ENCODE results near the gene CDH22.

CDH22 gene

DNA sequence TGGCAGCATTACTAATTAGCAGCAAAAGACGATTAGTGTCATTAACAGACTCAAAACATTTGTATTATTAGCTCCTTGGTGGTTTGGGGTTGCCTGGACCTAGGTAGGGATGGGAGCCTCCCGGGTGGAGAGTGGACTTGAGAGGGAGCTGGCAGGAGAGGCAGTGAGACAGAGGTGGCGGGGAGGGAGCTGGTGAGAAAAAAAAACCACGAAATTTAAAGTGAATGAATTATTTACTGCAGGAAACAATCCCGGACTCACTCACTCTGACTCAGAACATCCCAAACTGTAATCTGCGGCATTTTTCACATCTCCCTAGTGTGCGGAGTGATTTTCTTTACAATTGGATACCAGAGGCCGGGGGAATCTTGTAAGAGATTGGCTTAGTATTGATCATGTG lies 14.3 kb upstream of the CDH22 start:
- no peak for ATAC-seq

DNA sequence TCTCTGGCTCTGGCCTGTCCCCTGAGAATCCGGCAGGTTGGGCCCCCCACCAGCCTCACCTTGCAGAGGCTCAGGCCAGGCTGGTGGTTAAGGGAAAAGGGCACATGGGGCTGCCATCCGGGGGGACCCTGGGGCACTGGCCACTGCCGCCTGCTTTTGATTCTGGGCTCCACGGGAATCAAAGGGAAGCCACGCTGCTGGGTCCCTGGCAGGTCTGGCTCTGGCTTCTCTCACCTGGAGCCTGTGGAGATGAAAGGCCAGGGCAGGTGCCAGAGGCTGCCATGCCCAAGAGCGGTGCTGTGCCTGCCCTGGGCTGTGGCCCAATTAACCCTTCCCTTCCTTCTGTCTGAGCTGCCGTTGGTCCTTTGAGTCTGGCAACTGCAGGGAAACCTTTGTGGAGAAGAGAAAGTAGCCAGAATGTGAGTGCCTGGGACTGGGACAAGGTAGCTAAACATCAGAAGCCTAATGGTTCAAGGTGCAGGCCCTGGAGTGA lies 9.4 kb upstream of the CDH22 start:
- ATAC-seq, result no peak

DNA sequence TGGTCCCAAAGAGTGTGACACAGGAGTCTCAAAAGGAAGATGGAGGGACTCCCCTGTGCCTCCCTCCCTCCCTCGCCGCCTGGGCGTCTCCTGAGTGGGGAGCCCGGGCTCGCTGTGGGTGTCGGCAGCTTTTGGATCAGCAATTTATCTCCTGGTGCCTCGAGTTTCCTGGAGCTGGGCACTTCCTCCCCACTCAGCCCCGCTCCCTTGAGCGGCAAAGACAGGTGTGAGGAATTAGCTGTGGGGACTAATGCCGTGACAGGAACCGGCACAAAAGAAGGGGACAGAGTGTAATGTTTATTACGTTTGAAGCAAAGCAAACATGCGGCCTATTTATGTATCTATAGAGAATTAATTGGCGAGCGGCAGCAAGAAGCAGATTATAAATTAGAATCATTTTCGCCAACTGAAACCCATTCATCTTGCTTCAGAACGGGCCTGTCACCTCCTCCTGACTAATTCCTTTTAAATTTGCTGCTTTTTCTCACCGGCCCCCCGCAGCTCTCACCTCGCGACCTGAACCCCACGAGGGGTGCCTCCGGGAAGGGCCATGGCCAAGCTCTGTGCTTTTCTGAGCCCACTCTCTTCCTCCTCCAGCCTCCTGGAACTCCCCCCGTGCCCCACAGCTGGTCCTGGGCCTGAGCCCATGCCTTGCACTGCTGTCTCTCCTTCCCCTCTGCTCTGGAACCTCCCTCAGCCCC lies 8.8 kb upstream of the CDH22 start:
- ATAC-seq, result no peak

DNA sequence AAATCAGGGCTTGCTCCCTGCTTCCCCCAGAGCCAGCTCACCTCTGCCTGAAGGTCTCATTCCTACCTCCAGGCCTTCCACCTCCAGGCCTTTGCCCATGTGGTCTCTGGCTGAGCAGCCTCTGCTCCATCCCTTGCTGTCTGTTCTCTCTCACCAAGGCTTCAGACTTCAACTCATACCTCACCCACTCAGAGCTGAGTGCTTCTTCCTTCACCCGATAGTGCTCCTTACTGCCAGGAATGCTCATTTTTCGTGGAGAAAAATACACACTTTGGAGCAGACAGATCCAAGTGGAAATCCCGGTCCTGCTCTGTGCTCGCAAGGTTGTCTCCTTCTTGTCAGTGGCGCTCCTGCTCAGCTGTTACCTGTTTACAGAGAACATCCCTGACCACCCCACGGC lies 7.0 kb upstream of the CDH22 start:
- no peak for ATAC-seq

DNA sequence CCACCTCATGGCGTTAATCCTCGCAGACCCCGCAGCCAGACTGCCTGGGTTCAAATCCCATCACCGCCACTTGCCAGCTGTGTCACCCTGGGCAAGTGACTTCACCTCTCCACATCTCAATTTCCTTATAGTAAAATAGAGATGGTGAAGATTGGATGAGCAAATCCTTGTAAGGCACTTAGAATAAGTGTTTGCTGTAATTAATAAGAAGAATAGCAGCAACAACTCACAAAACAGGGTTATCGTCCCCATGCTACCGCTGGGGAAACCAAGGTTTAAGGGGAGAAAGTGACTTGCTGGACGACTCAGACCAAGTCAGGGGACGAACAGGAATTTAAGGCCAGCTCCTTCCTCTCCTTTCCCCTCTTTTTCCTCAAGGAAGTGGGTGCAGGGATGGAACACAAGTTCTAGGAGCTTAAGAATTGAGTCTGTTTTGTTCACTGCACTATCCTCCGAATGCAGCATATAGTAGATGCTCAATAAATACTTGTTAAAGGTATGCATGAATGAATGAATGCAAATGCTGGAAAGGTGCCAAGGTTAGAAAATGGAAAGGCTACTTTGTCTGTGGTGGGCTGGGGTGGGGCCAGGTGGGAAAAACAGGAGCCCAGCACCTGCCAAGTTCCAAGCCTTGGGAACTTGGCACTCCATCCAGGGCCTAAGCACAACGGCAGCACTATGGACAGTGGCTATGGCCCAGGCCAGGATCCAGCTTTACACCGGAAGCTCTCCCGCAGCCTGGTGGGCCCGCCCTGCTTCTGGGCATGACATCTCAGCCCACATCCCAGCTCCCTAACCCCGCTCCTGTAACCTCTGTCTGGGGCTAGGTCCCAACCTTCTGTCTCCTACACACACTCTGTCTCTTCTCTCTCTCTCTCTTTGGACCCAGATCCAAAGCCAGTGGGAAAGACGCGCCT lies 4.9 kb upstream of the CDH22 start:
- no peak for ATAC-seq

DNA sequence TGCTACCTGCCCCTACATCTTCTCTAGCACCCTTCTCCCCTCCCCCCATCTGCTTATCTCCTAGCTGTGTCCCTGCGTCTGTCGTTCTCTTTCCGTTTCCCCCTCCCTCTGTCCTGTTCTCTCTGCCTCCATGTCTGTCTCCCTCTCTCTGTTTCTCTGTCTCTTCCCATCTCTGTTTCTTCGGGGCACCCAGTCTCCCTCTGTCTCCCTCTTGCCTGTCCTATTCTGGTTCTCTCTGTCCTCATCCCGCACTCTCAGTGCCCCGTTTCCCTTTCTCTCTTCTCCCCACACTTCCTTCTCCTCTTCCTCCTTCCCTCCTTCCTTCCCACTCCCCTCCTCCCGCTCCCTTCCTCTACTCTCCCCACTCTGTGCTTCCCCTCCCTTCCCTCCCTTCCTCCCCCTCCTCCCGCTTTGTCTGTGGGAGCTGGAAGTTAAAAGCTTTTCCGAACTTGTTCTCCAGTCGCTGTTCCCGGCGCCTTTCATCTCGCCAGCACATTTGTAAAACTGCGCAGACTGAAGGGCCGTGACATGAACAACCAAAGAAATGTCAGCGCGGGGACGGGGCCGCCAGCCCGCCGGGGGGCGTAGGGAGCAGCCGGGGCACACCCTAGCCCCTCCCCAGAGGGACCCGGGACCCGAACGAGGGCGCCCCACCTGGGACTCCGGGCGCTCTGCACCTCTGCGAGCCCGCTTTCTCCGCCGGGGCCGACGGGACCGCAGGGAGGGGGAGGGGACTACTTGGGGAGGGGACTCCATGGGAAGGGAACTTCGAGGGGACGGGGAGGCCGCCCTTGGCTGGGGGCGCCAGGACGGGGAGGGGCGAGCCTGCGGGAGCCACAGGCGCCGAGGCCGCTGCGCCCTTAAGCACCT lies 4.0 kb upstream of the CDH22 start:
- ATAC-seq, result no peak

DNA sequence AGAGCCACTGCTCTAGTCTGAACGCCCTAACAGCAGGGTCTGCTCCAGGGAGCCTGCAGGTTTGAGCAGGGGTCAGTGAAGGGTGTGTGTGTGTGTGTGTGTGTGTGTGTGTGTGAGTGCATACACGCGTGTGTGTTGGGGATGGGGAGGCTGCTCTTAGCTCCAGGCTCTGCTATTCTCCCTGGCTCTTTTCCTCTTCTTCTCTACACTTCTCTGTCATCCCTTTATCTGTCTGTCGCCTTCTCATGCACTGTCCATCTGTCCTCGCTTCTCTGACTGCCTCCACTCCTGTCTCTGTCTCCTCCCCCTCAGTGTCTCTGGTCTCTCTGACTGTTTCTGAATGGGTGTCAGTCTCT lies 3.4 kb upstream of the CDH22 start:
- ATAC-seq, result no peak

DNA sequence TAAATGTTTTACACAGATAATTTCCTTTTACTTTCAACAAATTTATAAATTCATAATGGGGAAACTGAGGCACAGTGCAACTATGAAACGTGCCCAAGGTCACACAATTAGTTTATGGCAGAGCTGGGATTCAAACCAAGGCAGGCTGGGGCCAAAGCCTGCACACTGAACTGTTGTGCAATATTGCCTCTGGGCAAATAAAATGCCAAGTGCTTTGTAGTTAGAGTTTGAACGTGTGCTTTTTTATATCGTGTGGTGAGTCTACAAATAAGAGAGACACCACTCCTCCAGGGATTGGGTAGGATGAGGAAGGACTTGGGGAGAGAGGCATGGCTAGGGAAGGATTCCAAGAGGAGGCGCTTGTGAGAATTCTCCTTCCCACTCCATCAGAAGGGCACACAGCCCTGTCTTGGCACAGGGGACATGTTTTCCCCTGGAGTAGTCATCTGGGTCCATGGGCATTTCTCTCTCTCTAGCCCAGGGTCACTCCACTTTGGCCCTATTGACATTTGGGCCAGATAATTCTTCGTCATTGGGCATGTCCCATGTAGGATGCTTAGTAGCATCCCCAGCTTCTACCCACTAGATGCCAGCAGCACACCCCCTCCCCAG lies 2.8 kb upstream of the CDH22 start:
- no peak for ATAC-seq

DNA sequence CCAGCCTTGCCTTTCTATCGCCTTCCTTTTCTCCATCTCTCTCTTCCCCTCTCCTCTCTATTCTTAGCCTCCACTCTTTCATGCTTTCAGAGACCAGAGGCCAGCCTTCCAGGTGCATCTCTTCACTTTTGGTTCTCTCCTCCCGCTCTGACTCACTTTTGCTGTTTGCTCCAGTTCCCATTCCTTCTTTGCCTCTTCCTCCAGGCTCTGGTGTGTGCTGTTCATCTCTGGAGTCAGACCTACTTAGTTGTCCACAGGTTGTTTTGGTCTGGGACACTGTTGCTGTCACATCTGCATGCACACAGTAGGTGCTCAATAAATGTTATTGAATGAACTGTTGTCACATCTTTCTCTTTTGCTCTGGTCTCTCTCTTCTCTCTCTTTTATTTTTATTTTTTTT lies 1.6 kb upstream of the CDH22 start:
- no peak for ATAC-seq

DNA sequence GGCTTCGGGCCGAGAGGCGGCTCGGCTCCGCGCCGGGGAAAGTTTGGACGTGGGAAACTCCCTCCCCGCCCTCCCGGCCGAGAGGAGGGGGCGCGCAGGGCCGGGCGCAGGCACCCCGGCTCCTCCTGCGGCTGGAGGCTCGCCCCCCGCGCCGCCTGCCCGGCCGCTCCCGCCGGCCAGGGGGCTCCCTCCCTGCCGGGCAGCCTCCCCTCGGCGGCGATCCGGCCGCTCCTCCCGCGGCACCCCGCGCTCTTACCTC lies 370 bp downstream of the CDH22 start:
- ATAC-seq, result no peak

DNA sequence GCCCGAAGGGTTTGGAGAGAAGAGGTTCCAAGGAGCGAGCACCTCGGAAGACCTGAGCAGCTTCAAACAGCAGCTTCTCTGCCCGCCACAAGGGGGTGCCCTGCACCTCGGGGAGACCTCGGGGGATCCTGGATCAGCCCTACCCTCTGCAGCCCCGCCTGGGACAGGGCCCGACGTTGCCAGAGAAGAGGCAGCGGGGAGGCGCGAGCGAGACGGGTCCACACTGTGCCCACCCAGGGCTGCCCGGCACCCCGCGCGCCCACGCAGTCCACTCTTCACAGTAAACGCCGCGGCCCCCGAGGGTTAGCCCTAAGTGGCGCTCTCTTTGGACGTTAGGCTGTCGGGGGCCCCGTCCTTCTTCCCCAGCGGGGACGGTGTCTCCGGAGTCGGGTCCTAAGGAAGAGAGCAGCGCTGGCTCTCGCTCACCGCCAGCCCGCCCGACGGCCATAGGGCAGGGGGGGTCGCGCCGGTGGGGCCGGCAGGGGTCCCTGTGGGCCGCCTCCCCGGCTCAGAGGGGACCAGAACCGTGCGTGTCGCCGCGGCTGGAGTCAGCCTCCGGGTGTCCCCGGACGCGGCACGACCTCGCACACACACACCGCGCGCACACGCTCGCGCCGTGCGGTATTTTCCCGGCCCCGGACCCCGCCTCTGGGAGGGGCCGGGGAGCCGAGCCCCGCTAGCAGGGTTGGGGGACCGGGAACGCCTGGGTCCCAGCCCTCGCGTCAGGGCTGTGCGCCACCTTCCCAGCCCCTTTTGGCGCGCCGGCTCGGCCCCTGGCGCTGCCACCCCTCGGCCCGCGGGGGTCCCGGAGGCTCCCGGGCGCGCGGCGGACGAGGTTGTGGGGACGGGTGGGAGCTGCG lies 929 bp downstream of the CDH22 start:
- peak; percentile 77 to 78 for ATAC-seq

DNA sequence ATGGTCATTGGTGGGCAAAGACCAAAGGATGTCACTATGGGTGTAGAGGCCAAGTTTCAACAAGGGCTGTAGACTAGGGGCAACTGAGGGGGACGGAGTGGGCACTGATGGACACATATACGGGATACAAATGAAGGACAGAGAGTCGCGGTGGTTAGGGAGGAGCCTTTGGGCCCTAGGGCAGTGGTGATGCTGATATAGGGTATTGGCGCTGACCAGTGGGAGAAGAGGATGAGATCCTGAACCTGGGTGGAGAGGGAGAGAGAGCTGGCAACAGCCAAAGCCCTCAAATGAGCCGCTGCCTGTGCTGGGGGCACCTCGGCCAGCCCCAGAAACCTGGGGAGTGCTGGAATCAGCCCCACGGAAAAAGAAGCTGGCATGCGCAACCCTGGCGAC lies 1.6 kb downstream of the CDH22 start:
- no peak for ATAC-seq

DNA sequence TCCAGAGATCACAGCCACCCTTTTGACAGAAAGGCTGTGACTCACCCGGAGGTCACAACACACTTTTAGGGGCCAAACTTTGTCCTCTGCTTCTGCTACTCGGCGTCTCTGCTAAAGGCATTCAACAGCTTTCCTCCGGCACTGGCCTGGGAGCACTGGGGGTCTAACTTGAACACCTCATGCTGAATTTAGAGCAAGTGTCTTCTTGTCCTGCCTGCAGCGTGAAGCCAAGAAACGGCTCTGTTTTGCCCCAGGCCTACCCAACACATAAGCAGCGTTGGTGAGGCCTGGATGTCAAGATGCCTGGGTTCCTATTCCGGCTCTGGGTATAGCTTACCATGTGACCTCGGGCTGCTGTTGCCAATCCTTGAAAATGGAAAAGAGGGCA lies 2.3 kb downstream of the CDH22 start:
- ATAC-seq, result no peak

DNA sequence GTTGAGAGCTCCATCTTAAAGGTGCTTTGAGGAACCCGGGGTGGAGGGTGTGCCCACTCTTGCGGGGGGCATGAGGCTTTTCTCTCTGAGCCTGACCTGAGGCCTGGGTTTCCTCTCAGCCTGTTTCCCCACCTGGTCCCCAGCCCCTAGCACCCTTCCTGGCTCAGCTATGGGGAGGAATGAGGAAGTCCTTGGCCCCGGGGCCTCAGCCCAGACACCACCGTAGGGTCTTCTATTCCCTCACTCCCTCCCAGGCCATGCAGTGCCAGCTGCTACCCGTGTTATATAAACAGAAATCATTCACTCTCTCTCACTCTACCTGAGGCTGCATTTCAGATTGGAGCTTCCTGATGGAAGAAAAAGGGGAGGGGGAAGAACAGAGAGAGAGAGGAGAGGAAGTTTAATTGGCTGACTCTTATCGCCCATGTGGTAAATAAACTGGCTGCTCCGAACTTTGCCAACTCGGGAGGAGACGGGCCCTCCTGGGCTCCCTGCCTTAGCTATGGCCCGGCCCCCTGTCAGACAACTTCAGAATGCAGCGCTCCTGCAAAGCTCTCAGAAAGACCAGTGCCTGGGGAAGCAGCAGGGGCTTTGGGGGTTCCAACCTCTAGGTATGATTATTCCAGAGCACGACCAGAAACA lies 2.8 kb downstream of the CDH22 start:
- no peak for ATAC-seq

DNA sequence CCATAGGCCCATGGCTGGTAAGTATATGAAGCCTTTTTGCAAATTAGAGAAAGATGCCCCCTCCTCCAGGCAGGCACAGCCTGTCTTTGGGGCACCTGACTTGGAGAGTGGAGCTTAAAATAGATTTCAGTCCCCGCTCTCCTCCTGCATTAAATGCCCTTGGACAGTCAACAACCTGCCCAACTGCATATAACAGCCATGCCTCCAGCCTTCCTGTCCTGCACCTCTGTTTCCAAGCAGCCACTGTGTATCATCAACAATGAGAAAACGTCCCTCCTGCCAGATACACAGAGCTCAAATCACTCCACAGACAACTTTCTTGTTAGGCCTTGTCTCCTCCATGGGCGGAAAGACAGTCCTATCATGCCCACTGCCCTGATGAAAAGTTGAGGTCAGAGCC lies 3.4 kb downstream of the CDH22 start:
- ATAC-seq, result no peak

DNA sequence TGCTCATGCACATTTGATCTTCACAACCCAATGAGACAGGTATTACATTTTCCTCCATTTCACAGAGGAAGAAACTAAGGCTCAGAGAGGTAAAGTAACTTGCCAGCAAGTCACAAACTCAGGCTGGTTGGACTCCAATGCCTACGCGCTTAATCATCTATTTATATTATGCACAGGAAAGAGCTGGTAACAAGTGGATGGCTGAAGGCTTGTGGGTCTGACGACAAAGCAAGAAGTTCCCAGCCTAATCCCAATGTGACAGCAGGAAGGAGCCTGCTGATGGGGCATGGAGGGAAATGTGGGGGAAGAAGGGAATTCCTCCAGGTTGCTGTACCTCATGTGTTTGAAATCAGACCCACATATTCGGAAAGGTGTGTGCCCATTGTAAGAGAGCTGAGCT lies 3.9 kb downstream of the CDH22 start:
- no peak for ATAC-seq

DNA sequence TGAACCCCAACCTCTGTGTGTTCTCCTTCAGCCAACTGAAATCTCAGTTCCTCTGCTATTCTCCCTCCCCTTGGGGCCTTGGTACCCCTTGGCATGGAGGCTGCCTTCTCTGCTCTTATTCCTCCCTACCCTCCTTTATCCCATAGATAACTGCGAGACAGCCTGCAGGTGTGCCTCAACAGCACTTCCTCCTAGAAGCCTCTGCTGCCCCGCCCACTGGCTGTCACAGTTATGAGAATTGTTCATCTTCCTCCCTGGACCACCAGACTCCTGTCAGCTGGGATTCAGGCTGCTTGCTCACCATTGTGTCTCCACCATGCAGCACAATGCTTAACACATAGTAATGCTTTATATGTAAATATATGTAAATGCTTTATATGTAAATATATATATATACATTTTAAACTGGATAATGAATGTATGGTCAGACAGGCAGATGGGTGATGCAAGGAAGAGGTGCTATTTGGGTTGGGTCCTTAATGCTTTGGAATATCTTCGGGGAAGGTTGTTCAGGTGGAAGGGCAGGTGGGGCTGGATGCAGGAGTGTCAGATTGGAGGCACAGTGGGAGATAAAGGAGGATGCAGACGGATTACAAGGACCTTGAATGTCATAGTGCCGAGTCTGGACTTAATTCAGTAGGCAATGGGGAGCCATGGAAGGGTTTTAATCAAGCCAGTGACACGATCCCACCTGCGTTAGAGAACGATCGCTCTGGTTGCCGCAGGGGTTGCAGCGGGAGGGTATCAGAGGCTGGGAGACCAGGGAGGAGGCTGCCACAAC lies 4.9 kb downstream of the CDH22 start:
- ATAC-seq, result no peak

DNA sequence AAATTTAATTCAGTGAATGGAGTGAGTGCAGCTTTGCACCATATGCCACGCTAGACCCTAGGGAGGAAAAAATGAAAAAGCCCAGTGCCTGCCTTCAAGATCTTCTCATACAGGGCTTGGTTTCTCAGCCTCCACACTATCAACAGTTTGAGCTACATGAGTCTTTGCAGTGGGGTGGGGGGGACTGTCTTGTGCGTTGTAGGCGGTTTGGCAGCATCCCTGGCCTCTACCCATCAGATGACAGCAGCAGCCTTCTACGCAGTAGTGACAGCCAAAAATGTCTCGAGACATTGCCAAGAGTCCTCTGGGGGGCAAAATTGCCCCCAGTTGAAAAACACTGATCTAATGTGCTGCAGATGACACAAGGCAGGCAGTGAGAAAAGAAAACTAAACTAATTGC lies 6.2 kb downstream of the CDH22 start:
- no peak for ATAC-seq

DNA sequence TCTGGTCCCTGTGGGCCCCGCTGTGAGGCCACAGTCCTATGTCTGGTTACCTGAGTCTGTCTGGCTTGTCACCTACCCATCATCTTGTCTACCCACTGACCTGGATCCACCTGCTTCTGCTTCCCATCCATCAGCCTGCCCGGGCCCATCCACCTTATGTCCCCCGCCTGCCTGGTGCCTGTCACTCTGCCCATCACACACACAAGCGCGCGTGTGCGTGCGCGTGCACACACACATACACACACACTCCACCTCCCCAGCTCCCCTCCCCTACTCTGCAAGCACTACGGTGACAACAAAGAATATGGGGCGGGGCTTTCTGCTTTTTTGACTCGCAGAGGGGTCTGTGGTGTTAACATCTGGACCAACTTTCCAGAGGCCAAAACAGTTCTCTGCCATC lies 8.0 kb downstream of the CDH22 start:
- no peak for ATAC-seq

DNA sequence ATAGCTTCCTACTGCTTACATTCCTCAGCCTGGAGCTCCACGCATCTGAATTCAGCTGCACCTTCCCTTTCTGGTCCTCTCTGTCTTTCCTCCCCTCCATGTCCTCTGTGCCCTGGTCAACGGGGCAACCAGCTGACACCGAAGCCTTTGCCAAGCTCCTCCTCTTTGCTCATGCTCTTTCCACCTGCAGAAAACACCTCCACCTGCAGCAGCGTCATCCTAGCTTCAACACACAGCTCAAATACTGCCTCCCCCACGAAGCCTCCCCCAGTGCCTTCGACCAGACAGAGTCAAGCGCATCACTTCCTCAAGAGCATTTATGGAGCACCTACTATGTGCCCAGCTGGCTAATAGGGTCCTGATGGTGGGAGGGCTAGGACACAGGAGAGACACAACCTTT lies 9.2 kb downstream of the CDH22 start:
- no peak for ATAC-seq

DNA sequence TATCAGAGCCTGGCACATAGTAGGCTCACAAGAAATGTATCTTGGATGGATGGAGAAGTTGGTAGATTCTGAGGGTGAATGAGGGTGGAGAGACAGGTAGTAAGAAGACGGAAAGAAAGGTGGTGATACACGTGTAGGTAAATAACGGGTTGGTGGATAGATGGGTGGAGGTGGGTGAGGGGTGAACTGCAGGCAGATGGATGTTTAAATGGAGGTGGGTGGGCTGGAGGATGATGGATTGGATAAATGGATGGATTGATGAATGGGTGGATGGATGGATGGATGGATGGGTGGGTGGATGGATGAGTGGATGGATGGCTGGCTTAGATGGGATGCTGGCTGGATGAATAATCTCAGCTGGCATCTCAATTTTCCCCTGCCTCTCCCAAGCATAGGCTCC lies 9.9 kb downstream of the CDH22 start:
- no peak for ATAC-seq
